ENCODE measurements around the gene CERS6. TPM values are rescaled to one million over a fixed set of nuclear protein-coding genes. Genes with fewer than 3 reads are reported as not detected.

CERS6 gene
- total and polyA plus RNA-seq, 10 donors: 2.5 to 22.3 (median 12.8) TPM

DNA sequence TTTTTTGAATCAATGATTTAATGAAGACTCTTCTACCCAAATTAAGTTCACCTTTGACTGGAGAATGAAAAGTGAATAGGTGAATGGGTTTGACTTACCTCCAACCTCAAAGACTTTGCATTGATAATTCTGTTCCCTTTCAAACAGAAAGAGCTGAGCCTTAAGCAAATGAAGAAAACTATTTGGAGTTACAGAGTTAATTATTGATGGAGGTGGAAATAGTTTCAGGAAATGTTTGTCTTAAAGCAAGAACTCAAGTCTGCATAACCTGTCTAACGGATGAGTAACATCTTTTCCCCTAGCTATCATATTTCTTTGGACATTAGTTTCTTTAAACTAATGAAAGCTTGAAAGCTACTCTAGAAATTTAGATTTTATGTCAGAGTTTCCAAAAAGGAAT is 166.5 kb downstream of the CERS6 start:
- TF ChIP-seq POLR2AphosphoS5 (IDR thresholded peaks at IDR 0.05) (no peak), POLR2A (IDR thresholded peaks at IDR 0.05) (no peak)
- TF ChIP-seq, protein P1, sequence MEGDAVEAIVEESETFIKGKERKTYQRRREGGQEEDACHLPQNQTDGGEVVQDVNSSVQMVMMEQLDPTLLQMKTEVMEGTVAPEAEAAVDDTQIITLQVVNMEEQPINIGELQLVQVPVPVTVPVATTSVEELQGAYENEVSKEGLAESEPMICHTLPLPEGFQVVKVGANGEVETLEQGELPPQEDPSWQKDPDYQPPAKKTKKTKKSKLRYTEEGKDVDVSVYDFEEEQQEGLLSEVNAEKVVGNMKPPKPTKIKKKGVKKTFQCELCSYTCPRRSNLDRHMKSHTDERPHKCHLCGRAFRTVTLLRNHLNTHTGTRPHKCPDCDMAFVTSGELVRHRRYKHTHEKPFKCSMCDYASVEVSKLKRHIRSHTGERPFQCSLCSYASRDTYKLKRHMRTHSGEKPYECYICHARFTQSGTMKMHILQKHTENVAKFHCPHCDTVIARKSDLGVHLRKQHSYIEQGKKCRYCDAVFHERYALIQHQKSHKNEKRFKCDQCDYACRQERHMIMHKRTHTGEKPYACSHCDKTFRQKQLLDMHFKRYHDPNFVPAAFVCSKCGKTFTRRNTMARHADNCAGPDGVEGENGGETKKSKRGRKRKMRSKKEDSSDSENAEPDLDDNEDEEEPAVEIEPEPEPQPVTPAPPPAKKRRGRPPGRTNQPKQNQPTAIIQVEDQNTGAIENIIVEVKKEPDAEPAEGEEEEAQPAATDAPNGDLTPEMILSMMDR (IDR thresholded peaks at IDR 0.05 in 8 of 11, conservative IDR thresholded peaks at IDR 0.05 in 3 of 11): no peak
- no peaks in the 10 kb centered on the region for H3K27me3 ChIP-seq (replicated peaks in 1 of 7)
- WGBS, 5 donors: 75 to 95% (median 86%) methylated on average over 1 of the region's 1 CpG
- H3K27ac ChIP-seq: no peak overlapping the region
- H3K36me3 ChIP-seq: no peaks in the 10 kb centered on the region
- peaks cover 0 to 14% (median 0%) of the 10 kb centered on the region in 6 donors for H3K4me1 ChIP-seq
- no peak overlapping the region for H3K4me3 ChIP-seq
- no peaks in the 10 kb centered on the region for H3K9me3 ChIP-seq
- intact Hi-C loops (cut with DNase I; ENCODE audit: low total_unique reads): no loop called here
- DNase-seq: no peak

DNA sequence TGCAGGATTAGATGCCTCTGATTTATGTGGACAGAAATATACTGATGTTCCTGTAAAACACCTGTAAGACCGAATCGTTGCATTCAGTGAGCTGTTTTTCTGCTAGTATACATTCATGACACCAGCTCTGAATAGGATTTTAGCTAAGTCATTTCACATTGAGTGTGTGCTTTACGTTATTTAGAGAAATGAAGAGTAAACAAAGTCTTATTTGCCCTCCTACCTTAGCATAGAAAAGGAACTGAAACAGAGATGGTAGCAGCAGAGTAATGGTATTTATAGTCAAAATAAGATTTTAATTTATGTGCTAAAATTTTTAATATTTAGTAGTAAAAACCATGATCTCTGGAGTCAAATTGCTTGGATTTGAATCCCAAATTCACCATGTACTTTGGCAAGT is 168.0 kb downstream of the CERS6 start:
- no peaks in the 10 kb centered on the region for H3K27me3 ChIP-seq (replicated peaks in 1 of 7)
- intact Hi-C loops (cut with DNase I; ENCODE audit: low total_unique reads): no loop called here
- no peak for DNase-seq
- H3K36me3 ChIP-seq: no peaks in the 10 kb centered on the region
- WGBS, 5 donors: 74 to 87% (median 82%) methylated on average over 3 of the region's 3 CpGs
- H3K9me3 ChIP-seq: no peaks in the 10 kb centered on the region
- TF ChIP-seq POLR2A (IDR thresholded peaks at IDR 0.05): no peak
- TF ChIP-seq POLR2AphosphoS5 (IDR thresholded peaks at IDR 0.05): no peak
- TF ChIP-seq, protein P1 (IDR thresholded peaks at IDR 0.05 in 8 of 11, conservative IDR thresholded peaks at IDR 0.05 in 3 of 11): no peak
- H3K27ac ChIP-seq: no peak overlapping the region
- peaks cover 0 to 14% (median 0%) of the 10 kb centered on the region in 6 donors for H3K4me1 ChIP-seq
- no peak overlapping the region for H3K4me3 ChIP-seq

DNA sequence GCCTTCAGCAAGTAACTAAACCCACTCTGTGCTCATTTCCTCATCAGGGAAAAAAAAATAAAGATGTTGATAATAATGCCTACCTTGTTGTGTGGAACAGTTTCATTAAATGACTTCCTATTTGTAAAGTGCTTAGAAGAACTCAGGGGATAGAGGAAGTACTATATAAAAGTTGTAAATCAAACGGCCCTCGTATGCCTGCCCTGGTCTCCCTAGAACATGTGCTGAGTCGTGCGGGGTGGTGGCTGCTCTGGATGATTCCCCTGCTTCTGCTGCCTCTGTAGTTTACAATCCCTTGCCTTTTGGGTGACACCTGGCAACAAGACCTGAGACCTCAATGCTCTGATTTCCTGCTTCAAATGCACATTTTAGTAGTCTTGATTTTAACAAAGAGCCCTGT is 170.0 kb downstream of the CERS6 start:
- Histone ChIP-seq H3K9me3 (no peaks in the 10 kb centered on the region), H3K4me3 (no peak overlapping the region), H3K27ac (no peak overlapping the region), H3K27me3 (replicated peaks in 1 of 7) (no peaks in the 10 kb centered on the region), H3K36me3 (no peaks in the 10 kb centered on the region), H3K4me1 (peaks cover 0 to 14% (median 0%) of the 10 kb centered on the region in 6 donors)
- no peak for DNase-seq
- 10 to 28% (median 20%) methylated on average over 4 of the region's 4 CpGs for WGBS, 5 donors
- TF ChIP-seq POLR2A (IDR thresholded peaks at IDR 0.05) (no peak), POLR2AphosphoS5 (IDR thresholded peaks at IDR 0.05) (no peak)
- TF ChIP-seq, protein P1 (IDR thresholded peaks at IDR 0.05 in 8 of 11, conservative IDR thresholded peaks at IDR 0.05 in 3 of 11): no peak
- intact Hi-C loops (cut with DNase I; ENCODE audit: low total_unique reads): no loop called here

DNA sequence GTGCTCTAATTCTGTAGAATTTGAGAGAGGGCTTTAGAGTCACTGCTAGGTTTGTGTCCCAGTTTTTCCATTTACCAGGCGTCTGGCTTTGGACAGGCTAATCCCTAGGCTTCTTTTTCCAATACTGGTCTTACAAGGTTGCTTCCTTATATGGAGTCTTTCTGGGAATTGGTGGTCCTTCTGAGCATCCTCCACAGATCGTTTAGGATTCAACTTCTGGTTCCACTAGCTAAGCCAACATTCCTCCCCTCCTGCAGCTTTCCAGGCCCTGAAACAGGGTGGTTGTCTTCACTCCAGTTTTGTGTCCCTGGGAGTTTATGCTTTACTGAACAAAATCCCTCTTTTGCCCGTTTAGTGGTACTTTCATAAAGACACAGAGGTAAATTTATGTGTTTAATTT is 170.6 kb downstream of the CERS6 start:
- TF ChIP-seq, protein P1 (IDR thresholded peaks at IDR 0.05 in 8 of 11, conservative IDR thresholded peaks at IDR 0.05 in 3 of 11): no peak
- TF ChIP-seq POLR2AphosphoS5 (IDR thresholded peaks at IDR 0.05): no peak
- TF ChIP-seq POLR2A (IDR thresholded peaks at IDR 0.05): no peak
- intact Hi-C loops (cut with DNase I; ENCODE audit: low total_unique reads): no loop called here
- no peaks in the 10 kb centered on the region for H3K27me3 ChIP-seq (replicated peaks in 1 of 7)
- no peaks in the 10 kb centered on the region for H3K36me3 ChIP-seq
- no peak overlapping the region for H3K27ac ChIP-seq
- no peaks in the 10 kb centered on the region for H3K9me3 ChIP-seq
- WGBS, 5 donors: 82 to 89% (median 84%) methylated on average over 3 of the region's 3 CpGs
- H3K4me1 ChIP-seq: peaks cover 0 to 14% (median 0%) of the 10 kb centered on the region in 6 donors
- no peak overlapping the region for H3K4me3 ChIP-seq
- no peak for DNase-seq

Data from spleen (tissue), 11 donors.